GM18909 (cell line): Measurements from ENCODE around the gene ATP4A.

Experiments
- ATAC-seq: cut with Tn5 transposase; IDR thresholded peaks from one replicate; pipeline ENCODE4 v1.9.1; 2021; ENCODE audit warnings: mild to moderate bottlenecking; ENCODE audit not compliant: unreplicated experiment, poor library complexity

The ATP4A gene

DNA sequence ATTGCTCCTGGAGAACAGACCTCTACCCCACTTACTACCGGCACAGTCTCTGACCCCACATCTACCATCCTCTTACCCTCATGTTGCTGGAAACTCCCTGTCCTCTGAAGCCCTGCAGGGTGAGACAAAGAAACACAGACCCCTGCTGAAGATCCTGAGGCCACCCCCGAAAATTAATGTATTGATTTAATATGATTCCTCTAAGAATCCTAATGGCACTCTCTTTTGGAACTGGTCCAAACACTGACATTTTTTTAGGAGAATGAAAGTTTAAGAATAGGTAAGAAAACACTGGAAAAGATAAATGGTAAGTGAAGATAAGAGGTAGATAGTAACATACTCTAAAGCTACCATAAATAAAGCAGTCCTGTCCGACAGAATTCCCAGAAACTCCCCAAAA, 55.3 kb downstream of the ATP4A start:
- no peak for ATAC-seq

DNA sequence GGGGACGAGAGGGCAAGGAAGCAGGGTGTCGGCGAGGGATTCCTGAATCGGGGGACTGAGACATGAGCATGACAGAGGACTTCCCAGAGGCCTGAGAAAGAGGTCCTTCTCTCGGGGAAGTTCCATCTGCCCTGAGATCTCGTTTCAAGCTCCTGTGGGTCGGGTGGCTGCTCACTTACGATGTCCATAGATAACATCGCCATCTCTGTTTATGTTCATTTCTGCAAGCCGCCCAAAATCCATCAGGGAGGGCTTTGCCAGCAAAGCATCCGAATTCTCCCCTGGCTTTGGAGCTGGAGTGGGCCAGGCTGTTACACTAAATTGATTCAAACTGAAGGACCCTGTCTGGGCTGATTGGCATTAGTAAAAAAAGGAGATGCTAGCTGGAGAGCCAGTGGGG, 55.9 kb downstream of the ATP4A start:
- no peak for ATAC-seq

DNA sequence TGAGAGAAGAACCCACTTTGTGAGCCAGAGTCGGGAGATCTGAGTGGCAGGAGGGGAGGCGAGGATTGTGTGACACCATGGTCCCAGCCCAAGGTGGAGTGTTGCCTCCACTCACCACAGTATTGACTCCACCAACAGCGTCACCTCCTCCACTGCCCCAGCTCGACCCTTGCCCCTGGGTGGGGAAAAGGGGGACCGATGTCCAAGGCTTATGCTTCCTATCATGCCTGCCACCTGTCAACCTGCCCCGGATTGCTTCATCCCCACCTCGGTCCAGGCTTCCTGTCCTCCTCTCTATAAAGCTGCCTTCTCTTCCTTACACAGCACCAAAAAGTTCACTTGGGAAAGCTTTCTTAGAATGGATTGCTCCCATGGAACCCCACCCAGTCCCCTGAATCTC, 57.4 kb downstream of the ATP4A start:
- no peak for ATAC-seq

DNA sequence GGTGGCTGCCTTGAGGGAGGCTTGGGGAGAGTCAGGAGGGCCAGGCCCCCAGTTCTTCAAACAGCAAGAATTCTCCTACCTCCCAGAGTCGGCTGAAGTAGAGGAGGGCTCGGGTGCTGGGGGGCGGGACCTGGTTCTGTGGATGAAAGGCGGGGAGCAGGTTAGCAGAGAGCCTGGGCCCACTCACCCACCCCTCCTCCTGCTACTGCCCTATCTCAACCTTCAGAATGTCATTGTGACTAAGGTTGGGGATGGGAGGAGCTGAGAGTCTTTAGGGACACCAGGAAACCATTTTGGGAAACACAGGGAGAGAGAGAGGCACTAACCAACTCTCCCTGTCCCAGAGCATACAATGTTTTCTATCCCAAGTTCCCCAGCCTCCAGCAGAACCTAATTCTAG, 60.7 kb downstream of the ATP4A start:
- ATAC-seq = no peak

DNA sequence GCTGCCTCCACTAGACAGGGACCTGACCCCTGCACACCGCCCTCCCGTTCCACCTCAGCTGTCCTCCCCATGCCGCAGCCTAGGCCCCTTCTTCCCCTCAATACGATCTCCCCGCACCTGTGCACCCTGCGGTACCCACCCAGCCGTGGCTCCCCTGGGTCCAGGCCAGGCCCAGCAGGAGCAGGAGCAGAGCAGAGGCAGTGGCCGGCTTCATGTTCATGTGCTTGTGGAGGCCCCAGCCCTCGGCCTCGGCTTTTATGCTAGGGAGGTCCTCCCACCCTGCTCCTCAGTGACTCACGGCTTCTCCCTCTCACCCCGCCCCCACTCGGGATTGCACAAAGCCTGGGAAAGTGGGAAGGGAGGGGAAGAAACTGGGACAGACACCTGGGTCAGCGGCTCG, 61.8 kb downstream of the ATP4A start:
- ATAC-seq = no peak

DNA sequence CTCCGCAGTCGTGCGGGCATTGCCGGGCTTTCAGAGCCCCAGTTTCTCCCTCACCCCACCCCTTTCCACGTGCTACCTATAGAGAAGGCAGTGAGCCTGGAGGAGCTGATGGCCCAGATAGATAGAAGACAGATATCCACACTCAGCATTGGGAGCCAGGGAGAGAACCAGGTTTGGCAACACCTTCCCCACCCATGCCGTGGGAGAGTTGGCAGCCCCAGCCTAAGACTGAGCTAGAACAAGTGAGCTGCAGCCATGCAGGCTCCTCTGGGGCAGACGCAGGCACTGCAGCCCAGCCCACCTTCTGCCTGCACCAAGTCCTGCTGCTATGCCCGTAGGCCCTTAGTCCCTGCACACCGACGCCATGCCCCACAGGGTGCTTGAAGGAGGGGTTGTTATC, 62.8 kb downstream of the ATP4A start:
- ATAC-seq = no peak
